Gastrocnemius medialis (tissue), 4 donors: ENCODE data around the gene BIN2. TPM values are rescaled to one million over a fixed set of nuclear protein-coding genes. Genes with fewer than 3 reads are reported as not detected.
"Not testable (repeated sequence)": the region's sequence is repeated elsewhere in the genome, so short reads cannot be mapped to it uniquely, and the experiment has no call there.

Source experiments
- ATAC-seq, 2 donors: fragments of 150-250 bp; one replicate each; pipeline ENCODE4 v1.9.1; 2016
- DNase-seq, 2 donors: peaks; one replicate each; pipeline ENCODE4 v3.0.0-alpha.2; 2019
- H3K27ac ChIP-seq, 4 donors: fragments of 200-600 bp; sonication (generic); 1 replicate in 1 of 4; 2 replicates in 3 of 4; pipeline ENCODE4 v1.5.1; 2016 to 2018; ENCODE audit warnings: mild to moderate bottlenecking in 2 of 4, moderate library complexity in 1 of 4
- H3K27me3 ChIP-seq, 3 donors: fragments of 200-600 bp; sonication (generic) in 2 of 3; 1 replicate in 1 of 3; 2 replicates in 2 of 3; pipeline versions ENCODE4 v1.5.1 to v1.6.0; 2016 to 2019; ENCODE audit warnings: mild to moderate bottlenecking in 1 of 3, moderate library complexity in 1 of 3
- H3K36me3 ChIP-seq, 2 donors: fragments of 200-600 bp; sonication (generic) in 1 of 2; one replicate each; pipeline ENCODE4 v1.5.1; 2017 to 2018
- H3K4me1 ChIP-seq, 2 donors: fragments of 200-600 bp; sonication (generic) in 1 of 2; one replicate each; pipeline ENCODE4 v1.5.1; 2016 to 2017; ENCODE audit warnings: mild to moderate bottlenecking in 2 of 2
- H3K4me3 ChIP-seq, 4 donors: fragments of 200-600 bp; sonication (generic) in 3 of 4; 1 replicate in 1 of 4; 2 replicates in 3 of 4; pipeline ENCODE4 v1.5.1; 2016 to 2019; ENCODE audit warnings: mild to moderate bottlenecking in 2 of 4
- H3K9me3 ChIP-seq, 3 donors: fragments of 200-600 bp; sonication (generic) in 2 of 3; 1 replicate in 1 of 3; 2 replicates in 2 of 3; pipeline ENCODE4 v1.5.1; 2016 to 2019
- POLR2A ChIP-seq, 2 donors: fragments of 450-650 bp; IDR thresholded peaks; one replicate each; pipeline ENCODE4 v1.6.1; 2017; ENCODE audit warnings: antibody characterized with exemption in 2 of 2, mild to moderate bottlenecking in 2 of 2, moderate library complexity in 2 of 2
- in situ Hi-C, 4 donors: fragments of 200-750 bp; cut with MboI; loops; one replicate each; pipeline versions ENCODE4 v1.15.0 to v1.8.0; 2017; ENCODE audit warnings: low sequenced_read_pairs in 4 of 4
- intact Hi-C: fragments of 100-400 bp; cut with DNase I; formaldehyde crosslinking; loops from one replicate; pipeline ENCODE4 v1.15.1; 2023; ENCODE audit warnings: low total_unique reads
- total RNA-seq, 4 donors: library from RNA; depleted of rRNA; stranded (reverse); fragments of >200 nt; gene quantifications; one replicate each; pipeline versions ENCODE4 v1.1.0 to v1.2.3, GENCODE V29; 2016
- TF ChIP-seq, protein P1 (sequence below), 5 experiments: fragments of 450-650 bp in 3 of 5; fragments of 200-600 bp in 2 of 5; sonication (generic) in 2 of 5; IDR thresholded peaks in 4 of 5; conservative IDR thresholded peaks in 1 of 5; 1 replicate in 4 of 5; 2 replicates in 1 of 5; pipeline ENCODE4 v1.5.1; 2016 to 2019; ENCODE audit warnings: antibody characterized with exemption in 5 of 5, mild to moderate bottlenecking in 3 of 5, moderate library complexity in 3 of 5

BIN2 gene
- total RNA-seq, 4 donors from 2014 or later, result 0.87 to 1.3 (median 1.2) TPM

DNA sequence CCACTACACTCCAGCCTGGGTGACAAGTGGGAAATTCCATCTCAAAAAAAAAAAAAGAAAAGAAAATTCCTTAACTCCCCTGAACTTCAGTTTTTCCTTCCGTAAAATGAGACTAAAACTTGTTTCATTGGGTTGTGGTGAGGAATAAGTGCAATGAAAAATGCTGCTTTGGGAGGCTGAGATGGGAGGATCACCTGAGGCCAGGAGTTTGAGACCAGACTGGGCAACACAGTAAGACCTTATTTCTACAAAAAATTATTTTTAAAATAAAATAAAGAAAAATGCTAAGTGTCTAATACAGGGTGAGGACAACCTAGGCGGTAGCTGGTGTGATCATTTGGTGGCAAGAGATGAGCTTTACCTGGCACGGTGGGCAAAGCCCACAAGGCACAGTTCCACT lies 60.6 kb downstream of the BIN2 start:
- in situ Hi-C loops, result loop anchor here in 2 of 4 donors (10.0 to 25.0 kb wide), 2 partner anchors 81 to 274 kb away; partner anchors contain the start of gene CELA1 (in 1 of the 2)
- no peaks in the 10 kb centered on the region for H3K4me1 ChIP-seq
- H3K36me3 ChIP-seq, result no peaks in the 10 kb centered on the region
- H3K4me3 ChIP-seq, result no peak overlapping the region
- intact Hi-C loops, result no loop called here
- no peak for TF ChIP-seq POLR2A (IDR thresholded peaks at IDR 0.05)
- TF ChIP-seq, protein P1, sequence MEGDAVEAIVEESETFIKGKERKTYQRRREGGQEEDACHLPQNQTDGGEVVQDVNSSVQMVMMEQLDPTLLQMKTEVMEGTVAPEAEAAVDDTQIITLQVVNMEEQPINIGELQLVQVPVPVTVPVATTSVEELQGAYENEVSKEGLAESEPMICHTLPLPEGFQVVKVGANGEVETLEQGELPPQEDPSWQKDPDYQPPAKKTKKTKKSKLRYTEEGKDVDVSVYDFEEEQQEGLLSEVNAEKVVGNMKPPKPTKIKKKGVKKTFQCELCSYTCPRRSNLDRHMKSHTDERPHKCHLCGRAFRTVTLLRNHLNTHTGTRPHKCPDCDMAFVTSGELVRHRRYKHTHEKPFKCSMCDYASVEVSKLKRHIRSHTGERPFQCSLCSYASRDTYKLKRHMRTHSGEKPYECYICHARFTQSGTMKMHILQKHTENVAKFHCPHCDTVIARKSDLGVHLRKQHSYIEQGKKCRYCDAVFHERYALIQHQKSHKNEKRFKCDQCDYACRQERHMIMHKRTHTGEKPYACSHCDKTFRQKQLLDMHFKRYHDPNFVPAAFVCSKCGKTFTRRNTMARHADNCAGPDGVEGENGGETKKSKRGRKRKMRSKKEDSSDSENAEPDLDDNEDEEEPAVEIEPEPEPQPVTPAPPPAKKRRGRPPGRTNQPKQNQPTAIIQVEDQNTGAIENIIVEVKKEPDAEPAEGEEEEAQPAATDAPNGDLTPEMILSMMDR (IDR thresholded peaks at IDR 0.05 in 4 of 5, conservative IDR thresholded peaks at IDR 0.05 in 1 of 5), result no peak
- DNase-seq (no peak), ATAC-seq (no peak)
- H3K27me3 ChIP-seq, result no peaks in the 10 kb centered on the region
- no peak overlapping the region for H3K27ac ChIP-seq
- H3K9me3 ChIP-seq, result no peaks in the 10 kb centered on the region

DNA sequence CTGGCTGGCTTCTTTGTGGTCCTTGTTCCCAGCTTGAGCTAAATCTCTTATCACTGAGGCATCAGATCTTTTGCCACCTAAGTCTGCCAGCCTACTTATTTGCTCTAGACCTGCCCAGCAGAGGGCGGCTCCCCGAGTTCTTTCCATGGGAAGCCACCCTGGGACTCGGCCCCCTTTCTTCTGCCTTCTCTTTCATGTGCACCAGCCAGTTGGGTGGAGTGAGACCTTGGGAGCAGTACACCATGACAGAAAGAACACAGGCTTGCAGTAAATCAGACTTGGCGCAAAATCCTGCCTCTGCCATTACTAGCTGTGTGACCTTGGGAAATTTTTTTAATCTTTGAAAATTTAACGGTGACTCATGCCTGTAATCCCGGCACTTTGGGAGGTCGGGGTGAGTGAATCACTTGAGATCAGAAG lies 61.2 kb downstream of the BIN2 start:
- Histone ChIP-seq H3K36me3 (no peaks in the 10 kb centered on the region), H3K27ac (no peak overlapping the region), H3K27me3 (no peaks in the 10 kb centered on the region), H3K9me3 (no peaks in the 10 kb centered on the region), H3K4me1 (no peaks in the 10 kb centered on the region), H3K4me3 (no peak overlapping the region)
- peak in 1 of 2 donors; percentile 36 for ATAC-seq
- no peak for DNase-seq
- TF ChIP-seq, protein P1 (IDR thresholded peaks at IDR 0.05 in 4 of 5, conservative IDR thresholded peaks at IDR 0.05 in 1 of 5), result no peak
- in situ Hi-C loops, result loop anchor here in 2 of 4 donors (10.0 to 25.0 kb wide), 2 partner anchors 82 to 275 kb away; partner anchors contain the start of gene CELA1 (in 1 of the 2)
- intact Hi-C loops, result no loop called here

DNA sequence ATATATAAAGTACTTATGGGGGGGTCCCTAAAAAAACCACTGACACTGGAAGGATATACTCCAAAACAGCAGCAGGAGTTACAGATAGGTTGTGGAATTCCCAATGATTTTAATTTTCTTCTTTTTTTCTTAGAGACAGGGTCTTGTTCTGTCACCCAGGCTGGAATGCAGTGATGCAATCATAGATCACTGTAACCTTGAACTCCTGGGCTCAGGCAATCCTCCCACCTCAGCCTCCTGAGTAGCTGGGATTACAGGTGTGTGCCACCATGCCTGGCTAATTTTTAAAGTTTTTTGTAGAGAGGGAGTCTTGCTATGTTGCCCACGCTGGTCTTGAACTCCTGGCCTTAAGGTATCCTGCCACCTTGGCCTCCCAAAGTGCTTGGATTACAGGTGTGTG lies 64.4 kb downstream of the BIN2 start:
- H3K9me3 ChIP-seq, ATAC-seq, H3K4me1 ChIP-seq, H3K27ac ChIP-seq, DNase-seq, H3K36me3 ChIP-seq, H3K4me3 ChIP-seq, intact Hi-C loops, H3K27me3 ChIP-seq: not testable (repeated sequence)
- in situ Hi-C loops, result loop anchor here in 1 of 4 donors (25.0 kb wide), 1 partner anchor 278 kb away; no protein-coding TSS in a partner anchor

DNA sequence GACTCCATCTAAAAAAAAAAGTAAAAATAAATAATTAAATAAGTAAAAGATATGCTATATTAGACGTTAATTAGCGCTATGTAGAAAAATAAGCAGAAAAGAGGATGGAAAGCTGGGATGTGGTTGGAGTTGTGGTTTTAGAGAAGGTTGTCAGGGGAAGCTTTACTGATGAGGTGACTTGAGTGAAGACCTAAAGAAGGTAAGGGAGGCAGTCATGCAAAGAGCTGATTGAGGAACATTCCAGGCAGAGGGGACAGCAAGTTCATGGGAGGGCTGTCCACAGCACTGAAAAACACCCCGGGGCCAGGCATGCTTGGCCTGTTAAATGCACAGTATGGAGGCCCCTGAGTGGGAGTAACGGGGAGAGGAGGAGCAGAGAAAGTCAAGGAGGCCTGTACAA lies 69.4 kb downstream of the BIN2 start:
- Histone ChIP-seq H3K27me3 (no peaks in the 10 kb centered on the region), H3K4me3 (no peak overlapping the region), H3K4me1 (no peaks in the 10 kb centered on the region), H3K9me3 (no peaks in the 10 kb centered on the region), H3K36me3 (no peaks in the 10 kb centered on the region), H3K27ac (no peak overlapping the region)
- intact Hi-C loops (no loop called here), in situ Hi-C loops (loop anchor here in 1 of 4 donors (25.0 kb wide), 1 partner anchor 283 kb away; no protein-coding TSS in a partner anchor)
- ATAC-seq, result no peak
- no peak for DNase-seq
- TF ChIP-seq POLR2A (IDR thresholded peaks at IDR 0.05), result no peak
- TF ChIP-seq, protein P1 (IDR thresholded peaks at IDR 0.05 in 4 of 5, conservative IDR thresholded peaks at IDR 0.05 in 1 of 5), result no peak

DNA sequence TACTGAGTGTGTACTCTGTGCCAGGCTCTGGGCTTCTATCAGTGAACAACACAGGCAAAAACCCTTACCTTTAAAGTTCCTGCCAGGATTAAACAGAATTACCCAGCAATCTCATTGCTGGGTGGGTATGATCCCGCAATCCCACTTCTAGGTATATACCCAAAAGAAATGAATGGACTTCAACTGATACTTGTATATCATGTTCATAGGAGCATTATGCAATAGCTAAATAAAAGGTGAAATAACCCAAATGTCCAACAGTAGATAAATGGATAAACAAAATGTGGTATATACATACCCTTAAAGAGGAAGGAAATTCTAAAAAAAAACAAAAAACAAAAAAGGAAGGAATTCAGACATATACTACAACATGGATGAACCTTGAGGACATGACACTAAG lies 70.7 kb downstream of the BIN2 start:
- in situ Hi-C loops, result loop anchor here in 1 of 4 donors (25.0 kb wide), 1 partner anchor 284 kb away; no protein-coding TSS in a partner anchor

More for the DNA sequence above, 70.7 kb downstream of the BIN2 start:
- no peak for DNase-seq
- no peak overlapping the region for H3K4me3 ChIP-seq
- intact Hi-C loops, result no loop called here
- no peak overlapping the region for H3K27ac ChIP-seq
- no peaks in the 10 kb centered on the region for H3K9me3 ChIP-seq
- TF ChIP-seq, protein P1 (IDR thresholded peaks at IDR 0.05 in 4 of 5, conservative IDR thresholded peaks at IDR 0.05 in 1 of 5), result no peak
- TF ChIP-seq POLR2A (IDR thresholded peaks at IDR 0.05), result no peak
- H3K36me3 ChIP-seq, result no peaks in the 10 kb centered on the region
- ATAC-seq, result no peak
- H3K4me1 ChIP-seq, result no peaks in the 10 kb centered on the region
- no peaks in the 10 kb centered on the region for H3K27me3 ChIP-seq
